Ascending aorta (tissue), 2 donors: ENCODE results near the gene TMEM52. TPM values are rescaled to one million over a fixed set of nuclear protein-coding genes. Genes with fewer than 3 reads are reported as not detected.

Experiments used
- DNase-seq, 2 donors: peaks; one replicate each; pipeline ENCODE4 v3.0.0-alpha.2; 2019; ENCODE audit warnings: low spot score in 2 of 2
- H3K27ac ChIP-seq, 2 donors: fragments of 200-600 bp; sonication (generic); one replicate each; pipeline ENCODE4 v1.5.1; 2016 to 2017; ENCODE audit warnings: mild to moderate bottlenecking in 1 of 2
- H3K27me3 ChIP-seq: fragments of 200-600 bp; sonication (generic); one replicate; pipeline ENCODE4 v1.5.1; 2017
- H3K36me3 ChIP-seq, 2 donors: fragments of 200-600 bp; sonication (generic); one replicate each; pipeline ENCODE4 v1.5.1; 2016
- H3K4me1 ChIP-seq, 2 donors: fragments of 200-600 bp; sonication (generic); one replicate each; pipeline ENCODE4 v1.5.1; 2016 to 2017; ENCODE audit warnings: mild to moderate bottlenecking in 1 of 2
- H3K4me3 ChIP-seq, 2 donors: fragments of 200-600 bp; sonication (generic); one replicate each; pipeline ENCODE4 v1.5.1; 2016 to 2017; ENCODE audit warnings: mild to moderate bottlenecking in 1 of 2
- H3K9me3 ChIP-seq, 2 donors: fragments of 200-600 bp; sonication (generic); one replicate each; pipeline ENCODE4 v1.5.1; 2016
- intact Hi-C: fragments of 100-400 bp; cut with DNase I; formaldehyde crosslinking; loops from one replicate; pipeline ENCODE4 v1.15.1; 2023
- total RNA-seq: library from RNA; depleted of rRNA; stranded (reverse); fragments of >200 nt; gene quantifications from one replicate; pipeline ENCODE4 v1.1.0, GENCODE V29; 2016
- TF ChIP-seq, protein P1 (sequence below), 3 experiments: fragments of 200-600 bp in 2 of 3; fragments of 450-650 bp in 1 of 3; sonication (generic) in 2 of 3; IDR thresholded peaks; one replicate each; pipeline ENCODE4 v1.5.1; 2016 to 2019; ENCODE audit warnings: antibody characterized with exemption in 3 of 3, mild to moderate bottlenecking in 1 of 3, moderate library complexity in 1 of 3

Gene TMEM52
- total RNA-seq, 1 donor from 2014 or later: not detected

DNA sequence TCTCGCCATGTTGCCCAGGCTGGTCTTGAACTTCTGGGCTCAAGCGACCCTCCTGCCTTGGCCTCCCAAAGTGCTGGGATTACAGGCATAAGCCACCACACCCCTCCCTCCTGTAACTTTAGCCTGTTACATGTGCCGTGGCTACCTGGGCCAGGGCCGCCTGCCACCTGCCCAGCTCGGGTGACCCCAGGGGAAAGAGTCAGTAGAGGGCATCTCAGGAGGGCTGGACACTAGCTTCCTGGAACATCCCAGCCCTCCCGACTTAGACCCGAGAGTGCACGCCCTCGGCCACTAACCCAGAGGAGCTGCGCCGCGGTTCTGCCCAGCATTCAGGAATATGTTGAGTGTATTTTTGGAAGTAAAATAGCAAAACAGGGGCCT lies 40.4 kb upstream of the TMEM52 start:
- no peak for DNase-seq
- Histone ChIP-seq H3K9me3 (no peaks in the 10 kb centered on the region), H3K27me3 (no peaks in the 10 kb centered on the region), H3K4me3 (no peak overlapping the region), H3K36me3 (no peaks in the 10 kb centered on the region), H3K27ac (no peak overlapping the region), H3K4me1 (no peaks in the 10 kb centered on the region)
- intact Hi-C loops: no loop called here
- TF ChIP-seq, protein P1, sequence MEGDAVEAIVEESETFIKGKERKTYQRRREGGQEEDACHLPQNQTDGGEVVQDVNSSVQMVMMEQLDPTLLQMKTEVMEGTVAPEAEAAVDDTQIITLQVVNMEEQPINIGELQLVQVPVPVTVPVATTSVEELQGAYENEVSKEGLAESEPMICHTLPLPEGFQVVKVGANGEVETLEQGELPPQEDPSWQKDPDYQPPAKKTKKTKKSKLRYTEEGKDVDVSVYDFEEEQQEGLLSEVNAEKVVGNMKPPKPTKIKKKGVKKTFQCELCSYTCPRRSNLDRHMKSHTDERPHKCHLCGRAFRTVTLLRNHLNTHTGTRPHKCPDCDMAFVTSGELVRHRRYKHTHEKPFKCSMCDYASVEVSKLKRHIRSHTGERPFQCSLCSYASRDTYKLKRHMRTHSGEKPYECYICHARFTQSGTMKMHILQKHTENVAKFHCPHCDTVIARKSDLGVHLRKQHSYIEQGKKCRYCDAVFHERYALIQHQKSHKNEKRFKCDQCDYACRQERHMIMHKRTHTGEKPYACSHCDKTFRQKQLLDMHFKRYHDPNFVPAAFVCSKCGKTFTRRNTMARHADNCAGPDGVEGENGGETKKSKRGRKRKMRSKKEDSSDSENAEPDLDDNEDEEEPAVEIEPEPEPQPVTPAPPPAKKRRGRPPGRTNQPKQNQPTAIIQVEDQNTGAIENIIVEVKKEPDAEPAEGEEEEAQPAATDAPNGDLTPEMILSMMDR (IDR thresholded peaks at IDR 0.05): no peak

DNA sequence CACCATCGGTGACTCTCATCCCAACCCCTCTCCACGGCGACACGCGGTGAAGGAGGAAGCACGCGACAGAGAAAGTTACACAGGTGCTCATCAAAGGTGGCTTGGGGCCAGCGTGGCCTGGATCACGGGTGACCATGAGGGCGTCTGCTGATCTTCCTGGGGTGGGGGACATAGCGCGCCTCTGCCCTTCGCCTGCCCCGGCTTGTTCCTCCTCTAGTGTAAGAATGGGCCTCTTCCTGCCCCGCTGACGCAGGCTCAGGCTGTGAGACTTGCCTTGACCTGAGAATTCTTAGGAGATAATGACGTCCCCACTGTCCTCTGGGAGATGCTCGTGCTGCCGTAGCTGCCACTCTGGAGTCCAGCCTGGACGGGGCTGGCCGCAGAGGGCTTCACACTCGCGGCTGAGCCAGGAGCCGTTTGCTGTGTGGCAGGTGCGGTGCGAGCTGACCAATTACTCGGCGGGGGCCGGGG lies 39.0 kb upstream of the TMEM52 start:
- DNase-seq: no peak
- H3K27me3 ChIP-seq: no peaks in the 10 kb centered on the region
- intact Hi-C loops: no loop called here
- no peak overlapping the region for H3K27ac ChIP-seq
- no peak overlapping the region for H3K4me3 ChIP-seq
- no peaks in the 10 kb centered on the region for H3K9me3 ChIP-seq
- no peaks in the 10 kb centered on the region for H3K36me3 ChIP-seq
- TF ChIP-seq, protein P1 (IDR thresholded peaks at IDR 0.05): no peak
- H3K4me1 ChIP-seq: no peaks in the 10 kb centered on the region

DNA sequence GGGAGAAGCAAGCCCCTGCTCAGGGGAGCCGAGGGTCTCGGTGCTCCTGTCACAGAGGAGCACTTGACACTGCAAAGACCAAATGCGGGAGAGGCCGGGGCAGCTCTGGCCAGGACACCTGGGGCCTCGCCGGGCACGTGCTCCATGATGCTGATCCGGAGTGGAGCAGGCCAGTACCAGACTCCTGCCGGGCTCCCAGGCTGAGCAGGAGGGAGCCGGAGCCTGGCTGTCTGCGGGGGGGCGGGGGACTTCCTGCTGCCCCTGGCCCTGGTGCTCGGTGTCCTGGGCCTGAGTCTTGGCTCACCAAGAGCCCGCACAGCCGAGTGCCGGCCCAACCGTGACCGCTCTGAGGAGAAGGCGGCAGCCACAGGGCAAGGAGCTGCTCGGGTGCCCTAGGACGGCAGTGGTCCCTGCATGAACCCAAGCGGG lies 38.5 kb upstream of the TMEM52 start:
- no peak for DNase-seq
- Histone ChIP-seq H3K4me1 (no peaks in the 10 kb centered on the region), H3K27ac (no peak overlapping the region), H3K9me3 (no peaks in the 10 kb centered on the region), H3K36me3 (no peaks in the 10 kb centered on the region), H3K4me3 (no peak overlapping the region), H3K27me3 (no peaks in the 10 kb centered on the region)
- TF ChIP-seq, protein P1 (IDR thresholded peaks at IDR 0.05): no peak
- intact Hi-C loops: no loop called here

DNA sequence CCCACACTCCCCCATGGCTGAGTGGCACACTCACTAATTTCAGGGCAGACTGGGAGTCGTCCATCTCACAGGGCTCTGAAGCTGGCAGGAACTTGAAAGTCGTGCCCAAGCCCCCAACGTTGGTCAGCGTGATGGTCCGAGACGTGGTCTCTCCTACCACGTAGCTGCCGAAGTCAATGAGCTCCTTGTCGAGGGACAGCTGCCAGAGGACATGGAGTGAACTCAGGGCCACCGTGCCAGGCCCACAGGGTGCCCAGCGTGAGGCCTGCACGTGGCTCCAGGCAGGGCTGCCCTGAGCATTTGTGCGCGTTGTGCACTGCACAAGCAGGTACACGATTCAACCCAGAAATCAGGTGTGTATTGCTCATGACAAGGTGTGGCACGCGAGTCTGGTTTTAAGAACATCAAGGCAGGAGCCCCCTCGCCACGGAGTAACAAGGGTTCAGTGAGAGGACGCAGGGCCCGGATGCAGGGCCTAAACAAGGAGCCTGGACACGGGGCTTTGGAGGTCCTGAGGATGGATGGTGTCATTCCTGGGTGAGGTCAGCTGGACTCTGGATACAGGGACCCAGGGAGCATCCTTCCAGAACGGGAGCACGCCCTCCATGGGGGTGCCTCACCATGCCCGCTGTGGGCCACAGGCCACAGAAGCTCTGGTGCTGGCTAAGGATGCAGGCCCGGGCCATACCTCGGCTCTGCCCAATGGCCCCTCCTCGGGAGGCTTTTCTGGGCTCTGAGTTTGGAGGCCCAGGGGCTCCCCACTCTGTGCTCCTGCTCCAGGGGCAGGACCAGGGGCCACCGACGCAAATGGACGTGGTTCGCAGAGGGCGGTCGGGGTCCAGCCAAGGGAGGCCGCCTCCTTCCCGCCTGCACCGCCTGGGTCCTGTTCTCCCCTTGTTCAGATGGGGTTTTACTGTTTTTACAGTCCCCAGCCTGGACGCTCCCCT lies 37.8 kb upstream of the TMEM52 start:
- no peaks in the 10 kb centered on the region for H3K27me3 ChIP-seq
- DNase-seq: no peak

GRCh38 chr1:1956101-1956500 lies 37.0 kb upstream of the TMEM52 start:
- H3K4me1 ChIP-seq: no peaks in the 10 kb centered on the region
- no peaks in the 10 kb centered on the region for H3K36me3 ChIP-seq
- no peak overlapping the region for H3K27ac ChIP-seq
- no peaks in the 10 kb centered on the region for H3K9me3 ChIP-seq
- H3K4me3 ChIP-seq: no peak overlapping the region
- H3K27me3 ChIP-seq: no peaks in the 10 kb centered on the region
- intact Hi-C loops: no loop called here
- TF ChIP-seq, protein P1 (IDR thresholded peaks at IDR 0.05): no peak
- DNase-seq: no peak

More for the DNA sequence above, 37.8 kb upstream of the TMEM52 start:
- no peak overlapping the region for H3K4me3 ChIP-seq
- no peak overlapping the region for H3K27ac ChIP-seq
- no peaks in the 10 kb centered on the region for H3K4me1 ChIP-seq
- intact Hi-C loops: no loop called here
- TF ChIP-seq, protein P1 (IDR thresholded peaks at IDR 0.05): no peak
- no peaks in the 10 kb centered on the region for H3K9me3 ChIP-seq
- no peaks in the 10 kb centered on the region for H3K36me3 ChIP-seq
